Central memory CD8-positive, alpha-beta T cell (primary cell): ENCODE measurements around the gene CTSK.
"Not testable (repeated sequence)": the region's sequence is repeated elsewhere in the genome, so short reads cannot be mapped to it uniquely, and the experiment has no call there.

Experiments
- ATAC-seq: fragments of 150-1000 bp; cut with Tn5 transposase; replicated peaks from 2 replicates; pipeline ENCODE4 v1.10.0; 2022; ENCODE audit warnings: mild to moderate bottlenecking, moderate FRiP score, moderate number of reproducible peaks; ENCODE audit not compliant: poor library complexity, severe bottlenecking; ENCODE audit errors: extremely low read depth
- DNase-seq, 2 donors: peaks; one replicate each; pipeline ENCODE4 v3.0.0; 2021; ENCODE audit warnings: low spot score in 2 of 2
- H3K27ac Mint-ChIP-seq: one replicate; pipeline ENCODE4 v1.8.0; 2022; ENCODE audit warnings: low read depth, mild to moderate bottlenecking, moderate library complexity, mixed read lengths
- H3K27me3 Mint-ChIP-seq: one replicate; pipeline ENCODE4 v1.8.0; 2022; ENCODE audit warnings: mixed read lengths
- H3K36me3 Mint-ChIP-seq: one replicate; pipeline ENCODE4 v1.8.0; 2022; ENCODE audit warnings: mild to moderate bottlenecking, moderate library complexity, mixed read lengths; ENCODE audit not compliant: insufficient read depth
- H3K4me1 Mint-ChIP-seq: one replicate; pipeline ENCODE4 v1.8.0; 2022; ENCODE audit warnings: mixed read lengths
- H3K4me3 Mint-ChIP-seq: one replicate; pipeline ENCODE4 v1.8.0; 2022; ENCODE audit warnings: mild to moderate bottlenecking, moderate library complexity, mixed read lengths
- H3K9me3 Mint-ChIP-seq: one replicate; pipeline ENCODE4 v1.8.0; 2022; ENCODE audit warnings: mixed read lengths

CTSK gene

GRCh38 chr1:150796374-150796773 is 11.7 kb downstream of the CTSK start:
- H3K4me3 Mint-ChIP-seq, result no peak overlapping the region
- H3K9me3 Mint-ChIP-seq, result no peaks in the 10 kb centered on the region

GRCh38 chr1:150793778-150794177 is 14.3 kb downstream of the CTSK start:
- not testable (repeated sequence) for H3K27ac Mint-ChIP-seq, H3K9me3 Mint-ChIP-seq, ATAC-seq

More at GRCh38 chr1:150796374-150796773, 11.7 kb downstream of the CTSK start:
- peak overlapping the region; percentile 24 for H3K27ac Mint-ChIP-seq
- H3K36me3 Mint-ChIP-seq, result peaks cover 5% of the 10 kb centered on the region
- no peaks in the 10 kb centered on the region for H3K27me3 Mint-ChIP-seq
- ATAC-seq, result no peak
- no peaks in the 10 kb centered on the region for H3K4me1 Mint-ChIP-seq
- DNase-seq, result no peak

GRCh38 chr1:150793221-150793620 is 14.8 kb downstream of the CTSK start:
- H3K27ac Mint-ChIP-seq, result no peak overlapping the region
- H3K4me3 Mint-ChIP-seq, result no peak overlapping the region
- no peak for ATAC-seq
- H3K4me1 Mint-ChIP-seq, result no peaks in the 10 kb centered on the region
- no peaks in the 10 kb centered on the region for H3K9me3 Mint-ChIP-seq
- no peaks in the 10 kb centered on the region for H3K27me3 Mint-ChIP-seq
- no peak for DNase-seq
- peaks cover 2% of the 10 kb centered on the region for H3K36me3 Mint-ChIP-seq

More at GRCh38 chr1:150793778-150794177, 14.3 kb downstream of the CTSK start:
- not testable (repeated sequence) for H3K27me3 Mint-ChIP-seq, H3K4me1 Mint-ChIP-seq, DNase-seq, H3K36me3 Mint-ChIP-seq, H3K4me3 Mint-ChIP-seq

GRCh38 chr1:150791585-150791984 is 16.5 kb downstream of the CTSK start:
- ATAC-seq (no peak), DNase-seq (no peak)
- Mint-ChIP-seq H3K9me3 (no peaks in the 10 kb centered on the region), H3K27ac (no peak overlapping the region), H3K4me1 (no peaks in the 10 kb centered on the region), H3K4me3 (no peak overlapping the region), H3K36me3 (no peaks in the 10 kb centered on the region), H3K27me3 (no peaks in the 10 kb centered on the region)

GRCh38 chr1:150789396-150789795 is 18.7 kb downstream of the CTSK start:
- Mint-ChIP-seq H3K27me3 (no peaks in the 10 kb centered on the region), H3K4me1 (no peaks in the 10 kb centered on the region), H3K4me3 (no peak overlapping the region), H3K27ac (no peak overlapping the region), H3K9me3 (no peaks in the 10 kb centered on the region), H3K36me3 (peaks cover 2% of the 10 kb centered on the region)
- ATAC-seq (no peak), DNase-seq (no peak)

- DNase-seq (no peak), ATAC-seq (no peak)
- Mint-ChIP-seq H3K27ac (no peak overlapping the region), H3K9me3 (no peaks in the 10 kb centered on the region), H3K27me3 (no peaks in the 10 kb centered on the region), H3K4me3 (no peak overlapping the region), H3K36me3 (peaks cover 2% of the 10 kb centered on the region), H3K4me1 (no peaks in the 10 kb centered on the region)
These were observed 19.1 kb downstream of the CTSK start for GRCh38 chr1:150788946-150789345.

GRCh38 chr1:150787455-150787854 is 20.6 kb downstream of the CTSK start:
- DNase-seq, result no peak
- peaks cover 2% of the 10 kb centered on the region for H3K36me3 Mint-ChIP-seq
- no peak for ATAC-seq
- no peaks in the 10 kb centered on the region for H3K4me1 Mint-ChIP-seq
- no peaks in the 10 kb centered on the region for H3K27me3 Mint-ChIP-seq
- no peak overlapping the region for H3K4me3 Mint-ChIP-seq
- no peaks in the 10 kb centered on the region for H3K9me3 Mint-ChIP-seq
- H3K27ac Mint-ChIP-seq, result no peak overlapping the region

GRCh38 chr1:150780510-150780909 is 27.6 kb downstream of the CTSK start:
- no peak for ATAC-seq
- no peak for DNase-seq
- no peak overlapping the region for H3K4me3 Mint-ChIP-seq
- no peaks in the 10 kb centered on the region for H3K36me3 Mint-ChIP-seq
- H3K4me1 Mint-ChIP-seq, result peaks cover 7% of the 10 kb centered on the region
- no peaks in the 10 kb centered on the region for H3K27me3 Mint-ChIP-seq
- H3K9me3 Mint-ChIP-seq, result no peaks in the 10 kb centered on the region
- H3K27ac Mint-ChIP-seq, result no peak overlapping the region

GRCh38 chr1:150778409-150778808 is 29.7 kb downstream of the CTSK start:
- Mint-ChIP-seq H3K27me3 (no peaks in the 10 kb centered on the region), H3K27ac (no peak overlapping the region)
- no peak for ATAC-seq

GRCh38 chr1:150777544-150777943 is 30.5 kb downstream of the CTSK start:
- Mint-ChIP-seq H3K4me3 (no peak overlapping the region), H3K9me3 (no peaks in the 10 kb centered on the region), H3K27me3 (no peaks in the 10 kb centered on the region), H3K36me3 (no peaks in the 10 kb centered on the region), H3K27ac (no peak overlapping the region), H3K4me1 (peaks cover 7% of the 10 kb centered on the region)
- no peak for DNase-seq
- no peak for ATAC-seq

More at GRCh38 chr1:150778409-150778808, 29.7 kb downstream of the CTSK start:
- Mint-ChIP-seq H3K4me1 (peaks cover 7% of the 10 kb centered on the region), H3K4me3 (no peak overlapping the region), H3K36me3 (no peaks in the 10 kb centered on the region), H3K9me3 (no peaks in the 10 kb centered on the region)
- DNase-seq, result no peak

- H3K27ac Mint-ChIP-seq, ATAC-seq, H3K9me3 Mint-ChIP-seq, H3K27me3 Mint-ChIP-seq, H3K4me3 Mint-ChIP-seq, DNase-seq, H3K36me3 Mint-ChIP-seq: not testable (repeated sequence)
- H3K4me1 Mint-ChIP-seq, result peaks cover 19% of the 10 kb centered on the region
These were observed 32.0 kb downstream of the CTSK start for GRCh38 chr1:150775931-150776505.

- Mint-ChIP-seq H3K27me3 (no peaks in the 10 kb centered on the region), H3K4me1 (peaks cover 26% of the 10 kb centered on the region), H3K9me3 (no peaks in the 10 kb centered on the region), H3K27ac (no peak overlapping the region), H3K36me3 (peaks cover 4% of the 10 kb centered on the region), H3K4me3 (no peak overlapping the region)
- ATAC-seq (no peak), DNase-seq (no peak)
These were observed 32.8 kb downstream of the CTSK start for GRCh38 chr1:150775276-150775675.

GRCh38 chr1:150772326-150772725 is 35.7 kb downstream of the CTSK start:
- Mint-ChIP-seq H3K4me1 (peaks cover 23% of the 10 kb centered on the region), H3K36me3 (peaks cover 4% of the 10 kb centered on the region), H3K4me3 (no peak overlapping the region), H3K9me3 (no peaks in the 10 kb centered on the region), H3K27me3 (no peaks in the 10 kb centered on the region), H3K27ac (no peak overlapping the region)
- DNase-seq, result no peak
- ATAC-seq, result no peak
